ENCODE measurements around the gene KCNIP1.

The KCNIP1 gene

GRCh38 chr5:170483701-170484458 lies 19.9 kb upstream of the KCNIP1 start:
- DNase-seq (ENCODE audit: low read depth): no peak

- no peak for DNase-seq (ENCODE audit: low read depth)
Observed at GRCh38 chr5:170484459-170484831, 19.4 kb upstream of the KCNIP1 start.

GRCh38 chr5:170484847-170485615 lies 18.8 kb upstream of the KCNIP1 start:
- no peak for DNase-seq (ENCODE audit: low read depth)

GRCh38 chr5:170485616-170485911 lies 18.3 kb upstream of the KCNIP1 start:
- no peak for DNase-seq (ENCODE audit: low read depth)

- no peak for DNase-seq (ENCODE audit: low read depth)
Observed at GRCh38 chr5:170486371-170486770, 17.4 kb upstream of the KCNIP1 start.

GRCh38 chr5:170488570-170488969 lies 15.2 kb upstream of the KCNIP1 start:
- DNase-seq (ENCODE audit: low read depth): no peak

GRCh38 chr5:170489199-170489598 lies 14.6 kb upstream of the KCNIP1 start:
- no peak for DNase-seq (ENCODE audit: low read depth)

GRCh38 chr5:170490381-170490780 lies 13.4 kb upstream of the KCNIP1 start:
- no peak for DNase-seq (ENCODE audit: low read depth)

- no peak for DNase-seq (ENCODE audit: low read depth)
Observed at GRCh38 chr5:170491479-170491878, 12.3 kb upstream of the KCNIP1 start.

GRCh38 chr5:170493028-170493820 lies 10.6 kb upstream of the KCNIP1 start:
- no peak for DNase-seq (ENCODE audit: low read depth)

GRCh38 chr5:170494041-170494440 lies 9.8 kb upstream of the KCNIP1 start:
- no peak for DNase-seq (ENCODE audit: low read depth)

- DNase-seq (ENCODE audit: low read depth): no peak
Observed at GRCh38 chr5:170495825-170496661, 7.8 kb upstream of the KCNIP1 start.

- no peak for DNase-seq (ENCODE audit: low read depth)
Observed at GRCh38 chr5:170496662-170497028, 7.2 kb upstream of the KCNIP1 start.

- DNase-seq (ENCODE audit: low read depth): no peak
Observed at GRCh38 chr5:170497311-170498038, 6.3 kb upstream of the KCNIP1 start.

- no peak for DNase-seq (ENCODE audit: low read depth)
Observed at GRCh38 chr5:170498811-170499351, 4.9 kb upstream of the KCNIP1 start.

GRCh38 chr5:170499621-170500020 lies 4.2 kb upstream of the KCNIP1 start:
- DNase-seq (ENCODE audit: low read depth): no peak

GRCh38 chr5:170501361-170501760 lies 2.5 kb upstream of the KCNIP1 start:
- DNase-seq (ENCODE audit: low read depth): no peak

GRCh38 chr5:170501931-170502330 lies 1.9 kb upstream of the KCNIP1 start:
- no peak for DNase-seq (ENCODE audit: low read depth)

GRCh38 chr5:170504616-170505266 lies 921 bp downstream of the KCNIP1 start:
- no peak for DNase-seq (ENCODE audit: low read depth)

- DNase-seq (ENCODE audit: low read depth): no peak
Observed at GRCh38 chr5:170508036-170508435, 4.2 kb downstream of the KCNIP1 start.
